Stimulated activated CD8-positive, alpha-beta memory T cell treated with anti-CD3 and anti-CD28 coated beads, Interleukin-12 subunit alpha, Interleukin-12 subunit beta, amount 100 ng/mL, for 24 hours (primary cell): ENCODE measurements around the gene COL27A1.

Source experiments
- DNase-seq: peaks from one replicate; pipeline ENCODE4 v3.0.0-alpha.2; 2020; ENCODE audit errors: extremely low read depth

Gene COL27A1

GRCh38 chr9:114155263-114155994, at the start of gene COL27A1:
COL27A1 (plus strand) TSS chr9:114155537; CDS start chr9:114155951, 414 bp downstream.
- DNase-seq, result peak; percentile 44

DNA sequence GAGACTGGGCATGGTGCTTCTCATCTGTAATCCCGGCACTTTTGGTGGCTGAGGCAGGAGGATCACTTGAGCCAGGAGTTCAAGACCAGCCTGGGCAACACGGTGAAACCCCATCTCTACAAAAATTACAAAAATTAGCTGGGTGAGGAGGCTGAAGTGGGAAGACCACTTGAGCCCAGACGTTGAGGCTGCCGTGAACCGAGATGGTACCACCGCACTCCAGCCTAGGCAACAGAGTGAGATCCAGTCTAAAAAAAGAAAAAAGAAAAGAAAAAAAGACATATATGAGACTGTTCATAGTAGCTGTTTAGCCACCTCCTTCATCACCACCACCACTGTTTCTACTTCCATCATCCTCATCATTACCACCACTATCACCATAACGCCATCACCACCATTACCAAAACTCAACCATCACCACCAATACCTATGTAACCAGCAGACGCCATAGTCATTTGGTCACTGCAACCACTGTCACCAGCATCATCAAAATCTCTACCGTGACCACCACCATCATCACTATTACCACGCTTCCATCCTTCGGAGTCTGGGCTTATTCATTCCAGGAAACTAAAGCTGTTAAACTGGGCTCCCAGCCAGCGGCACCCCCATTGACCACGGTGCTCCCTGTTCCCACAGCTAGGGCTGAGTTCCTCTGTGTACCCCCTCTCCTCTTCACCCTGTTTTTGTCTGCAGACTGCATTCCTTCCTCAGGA, 47.9 kb upstream of the COL27A1 start:
- no peak for DNase-seq

- DNase-seq, result no peak
Observed at GRCh38 chr9:114108016-114108833, 47.1 kb upstream of the COL27A1 start.

DNA sequence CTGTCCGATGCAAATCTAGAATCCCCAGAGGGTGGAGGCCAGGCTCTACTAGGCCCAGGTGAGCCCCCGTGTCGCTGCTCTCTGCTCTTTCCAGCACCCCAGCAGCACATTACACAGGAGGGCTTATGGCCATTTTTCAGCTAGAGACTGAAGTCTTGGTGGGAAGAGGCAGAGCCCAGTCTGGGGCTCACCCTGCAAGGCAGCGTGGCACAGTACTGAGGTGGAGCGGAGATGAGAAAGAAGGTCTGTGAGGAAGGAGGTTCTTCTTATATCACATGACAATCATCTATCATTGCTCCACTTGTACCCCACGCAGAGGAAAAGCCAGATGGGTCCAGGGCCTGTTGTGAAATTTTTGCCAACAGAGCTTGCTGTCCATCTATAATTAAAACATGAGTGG, 46.2 kb upstream of the COL27A1 start:
- DNase-seq, result no peak

- DNase-seq, result no peak
Observed at GRCh38 chr9:114110180-114110579, 45.2 kb upstream of the COL27A1 start.

DNA sequence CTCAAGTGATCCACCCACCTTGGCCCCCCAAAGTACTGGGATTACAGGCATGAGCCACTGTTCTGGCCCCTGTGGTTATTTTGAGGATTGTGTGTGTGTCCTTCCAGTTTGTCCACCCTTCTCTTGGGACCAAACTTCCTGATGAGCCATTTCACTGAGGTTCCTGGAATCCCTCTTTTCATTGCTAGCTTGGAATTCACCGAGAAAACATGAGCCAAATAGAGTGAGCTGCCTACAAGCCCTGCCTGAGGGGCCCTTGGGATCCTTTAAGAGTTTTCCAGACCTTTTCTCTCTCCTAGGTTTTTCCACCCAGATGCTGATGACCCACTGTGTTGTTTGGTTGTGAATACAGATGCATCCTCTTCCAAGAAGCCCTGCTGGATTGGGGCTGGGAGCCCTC, 43.0 kb upstream of the COL27A1 start:
- no peak for DNase-seq

DNA sequence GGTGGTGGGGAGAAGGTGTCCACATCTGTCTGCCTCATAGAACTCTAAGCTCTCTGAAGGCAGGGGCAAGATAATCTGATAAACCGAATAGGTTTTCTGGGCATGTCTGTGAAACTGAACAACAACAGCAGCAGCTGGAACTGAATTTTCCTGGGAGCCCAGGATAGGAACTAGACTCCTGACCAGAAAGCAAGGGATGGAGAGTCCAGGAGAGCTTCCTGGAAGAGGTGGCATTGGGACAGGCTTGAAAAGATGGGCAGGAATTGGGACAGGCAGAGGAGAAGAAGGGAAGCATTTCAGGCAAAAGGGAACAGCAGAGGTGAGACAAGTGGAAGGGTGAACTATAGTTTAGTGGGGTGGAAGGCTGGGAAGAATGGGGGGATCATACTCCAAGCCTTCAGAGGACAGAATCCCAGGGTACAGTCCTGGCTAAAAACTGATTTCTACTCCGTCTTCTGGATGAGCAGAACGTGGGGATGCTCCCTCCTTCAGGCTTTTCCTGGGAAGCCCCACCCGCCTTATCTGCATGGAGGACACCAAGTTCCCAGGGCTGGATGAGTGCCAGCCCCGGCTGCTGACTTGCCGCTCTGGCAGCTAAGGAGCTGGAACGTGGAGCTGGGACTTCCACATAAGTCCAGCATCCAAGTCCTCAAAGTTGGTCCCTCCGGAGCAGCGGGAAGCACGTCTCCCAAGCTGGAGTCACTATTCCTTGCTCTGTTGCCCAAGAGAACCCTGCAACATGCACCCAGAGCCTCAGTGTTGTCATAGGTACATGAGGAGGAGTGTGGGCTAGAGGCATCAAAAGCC, 42.4 kb upstream of the COL27A1 start:
- no peak for DNase-seq

DNA sequence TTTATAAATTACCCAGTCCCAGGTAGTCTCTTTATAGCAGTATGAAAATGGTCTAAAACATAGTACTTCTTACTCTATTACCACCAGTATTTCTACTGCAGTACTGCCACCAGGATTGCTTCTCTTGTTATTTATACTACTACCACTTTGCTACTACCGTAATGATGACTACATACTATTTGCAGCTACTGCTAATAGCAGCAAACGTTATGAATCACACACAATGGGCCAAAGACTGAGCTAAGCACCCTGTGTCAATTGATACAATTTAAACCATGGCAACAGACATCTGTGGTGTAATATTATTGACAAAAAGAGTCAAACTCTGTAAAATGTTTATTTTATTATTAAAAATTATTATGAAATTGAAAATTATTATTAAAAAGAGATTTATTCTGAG, 41.0 kb upstream of the COL27A1 start:
- no peak for DNase-seq

DNA sequence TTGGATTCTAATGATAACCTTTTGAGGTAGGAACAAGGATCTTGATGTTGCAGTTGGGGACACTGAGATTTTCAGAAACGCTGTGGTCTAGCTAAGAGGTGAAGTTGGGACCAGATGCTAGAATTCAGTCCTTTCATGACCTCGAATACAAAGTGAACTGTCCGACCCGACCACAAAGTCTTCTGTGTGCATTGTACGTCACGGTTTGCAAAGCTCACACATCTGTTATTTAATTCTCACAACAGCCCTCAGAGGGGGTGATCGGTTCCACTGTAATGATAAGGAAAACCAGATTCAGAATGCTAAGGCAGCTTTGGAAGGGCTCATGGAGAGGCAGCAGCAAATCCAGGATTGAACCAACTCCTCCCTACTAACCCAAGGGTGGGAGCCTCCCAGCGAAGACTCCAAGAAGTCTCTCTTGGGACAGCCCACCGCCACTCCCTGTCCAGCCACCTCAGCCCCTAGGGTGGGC, 39.6 kb upstream of the COL27A1 start:
- no peak for DNase-seq

DNA sequence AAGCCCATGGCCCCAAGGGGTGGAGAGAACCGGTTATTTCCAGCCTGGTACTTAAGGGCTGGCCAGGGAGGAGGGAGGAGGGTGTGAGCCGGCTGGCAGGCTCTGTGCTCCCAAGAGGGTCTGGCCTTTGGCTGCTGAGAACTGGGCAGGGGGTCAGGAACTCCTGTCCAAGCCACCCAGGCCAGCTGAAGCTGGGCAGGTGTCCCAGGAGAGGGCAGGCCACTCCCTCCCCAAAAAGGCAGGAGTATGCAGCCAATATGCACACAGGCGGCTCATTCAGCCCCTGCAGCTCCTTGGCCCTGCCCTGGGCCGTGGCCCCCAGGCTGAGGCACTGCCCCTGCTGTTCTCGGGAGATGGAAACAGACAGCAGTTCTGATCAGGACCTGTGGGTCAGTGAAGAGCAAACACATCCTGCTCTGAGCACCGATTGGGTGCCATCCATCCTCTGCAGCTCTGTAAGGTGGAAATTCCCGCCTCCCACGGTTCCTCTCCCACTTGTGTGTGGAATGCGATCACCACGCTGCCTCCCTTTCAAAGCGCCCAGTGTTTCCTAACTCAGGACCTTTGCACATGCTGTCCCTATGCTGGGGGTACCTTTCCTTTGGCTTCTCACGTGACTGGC, 39.1 kb upstream of the COL27A1 start:
- no peak for DNase-seq

DNA sequence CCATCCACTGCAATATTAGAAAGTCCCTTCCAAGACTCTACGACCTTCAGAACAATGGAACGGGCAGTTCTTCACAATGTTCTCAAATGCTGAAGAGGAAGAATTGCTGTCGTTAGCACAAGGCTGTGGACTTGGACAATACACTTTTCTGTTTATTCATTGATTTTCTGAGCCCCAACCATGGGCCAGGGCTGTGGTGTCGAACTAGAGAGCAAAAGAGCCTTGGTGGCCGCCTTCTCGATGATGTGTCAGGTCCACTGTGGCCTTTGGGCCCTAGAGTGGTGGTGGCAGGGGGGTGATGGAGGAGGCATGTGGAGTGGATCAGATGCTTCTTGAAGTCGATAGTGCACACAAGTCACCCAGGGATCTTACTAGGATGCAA, 37.7 kb upstream of the COL27A1 start:
- no peak for DNase-seq

DNA sequence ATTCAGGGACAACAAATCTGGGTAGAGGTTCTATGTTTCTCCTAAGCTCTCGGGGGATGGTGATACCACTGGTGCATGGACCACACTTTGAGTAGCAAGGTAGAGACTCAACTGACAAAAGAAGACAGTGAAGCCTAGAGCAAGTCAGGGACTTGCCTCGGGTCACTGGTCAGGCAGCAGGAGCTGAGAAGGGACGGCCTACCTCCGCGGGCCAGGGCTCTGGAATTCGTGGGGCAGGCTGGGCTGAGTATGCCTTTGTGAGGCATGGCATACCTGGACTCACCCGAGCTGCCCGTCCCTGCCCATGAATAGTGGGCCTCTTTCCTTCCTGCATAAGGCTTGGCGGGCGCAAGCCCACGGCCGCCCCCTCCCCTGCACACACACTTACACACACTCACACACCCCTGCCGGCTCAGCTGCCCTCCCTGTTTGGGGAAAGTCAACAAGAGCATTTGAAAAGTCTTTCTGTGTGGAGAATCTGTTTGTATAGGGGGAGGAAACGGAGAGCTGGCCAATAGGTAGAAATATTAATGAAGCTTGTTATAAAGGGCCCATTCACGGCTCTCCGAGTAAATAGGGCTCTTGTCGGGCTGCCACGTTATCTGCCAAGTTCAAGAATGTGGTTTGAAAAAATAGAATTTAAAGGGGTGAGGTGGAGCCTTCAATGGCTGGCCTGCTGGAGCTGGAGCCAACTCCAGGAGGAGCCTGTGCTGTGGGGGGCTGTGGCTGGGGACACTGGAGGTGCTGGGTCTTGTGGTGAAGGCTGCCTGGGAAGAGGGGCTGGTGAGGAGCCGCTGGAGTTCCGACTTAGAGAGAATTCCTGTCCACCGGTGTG, 37.1 kb upstream of the COL27A1 start:
- DNase-seq, result no peak

- DNase-seq, result no peak
Observed at GRCh38 chr9:114119242-114120191, 35.8 kb upstream of the COL27A1 start.

- no peak for DNase-seq
Observed at GRCh38 chr9:114120192-114121014, 34.9 kb upstream of the COL27A1 start.

- DNase-seq, result no peak
Observed at GRCh38 chr9:114121227-114122135, 33.9 kb upstream of the COL27A1 start.

DNA sequence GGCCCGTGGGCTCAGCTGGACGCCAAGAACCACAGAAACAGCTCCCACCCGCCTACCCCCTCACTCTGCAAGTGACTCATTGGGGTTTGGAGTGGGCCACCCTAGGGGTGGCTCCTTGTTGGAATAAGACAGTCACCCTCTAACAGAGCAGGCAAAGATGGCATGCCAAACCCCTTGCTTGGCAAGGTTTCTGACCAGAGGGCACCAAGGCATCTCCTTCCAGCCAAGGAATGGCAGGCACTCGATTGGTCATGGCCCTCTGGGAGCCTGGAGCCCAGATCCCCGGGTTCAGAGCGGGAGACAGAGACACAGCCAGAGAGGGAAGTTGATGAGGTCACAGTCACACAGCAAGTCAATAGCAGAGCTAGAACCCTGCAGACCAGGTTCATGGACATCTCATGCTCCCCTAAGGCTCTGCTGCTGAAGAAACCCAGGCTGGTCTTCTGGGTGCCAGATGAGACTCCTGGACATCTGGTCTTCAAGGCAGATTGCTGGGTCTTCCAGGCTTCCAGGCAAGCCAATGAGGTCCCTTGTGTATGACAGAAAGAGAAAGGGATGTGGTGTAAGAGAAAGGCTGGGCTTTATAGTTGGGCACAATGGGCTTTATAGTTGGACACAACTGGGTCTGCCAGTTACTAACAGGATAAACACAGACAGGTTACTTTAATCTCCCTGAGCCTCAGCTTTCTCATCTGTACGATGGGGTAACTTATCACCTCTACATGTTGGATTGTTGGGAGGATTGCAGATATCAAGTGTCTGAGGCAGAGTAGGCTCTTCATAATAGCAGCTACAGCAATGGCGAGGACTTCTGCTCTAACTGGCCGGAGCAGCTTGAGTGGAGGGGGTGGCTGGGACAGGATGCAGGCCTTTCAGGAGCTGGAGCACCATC, 33.0 kb upstream of the COL27A1 start:
- DNase-seq, result no peak
